Mucosa of stomach (tissue), 1 donor: ENCODE measurements around the gene JPT1.
"Not testable (repeated sequence)": the region's sequence is repeated elsewhere in the genome, so short reads cannot be mapped to it uniquely, and the experiment has no call there.

ENCODE experiments used
- H3K27me3 ChIP-seq: one replicate; pipeline ENCODE4 v1.7.0; 2013; ENCODE audit warnings: mild to moderate bottlenecking, low read length; ENCODE audit not compliant: control insufficient read depth, insufficient read depth
- H3K36me3 ChIP-seq: one replicate; pipeline ENCODE4 v1.7.0; 2013; ENCODE audit warnings: low read length; ENCODE audit not compliant: control insufficient read depth, insufficient read depth
- H3K4me1 ChIP-seq: one replicate; pipeline ENCODE4 v1.7.0; 2013; ENCODE audit warnings: mild to moderate bottlenecking, low read length; ENCODE audit not compliant: control insufficient read depth, insufficient read depth
- H3K4me3 ChIP-seq: one replicate; pipeline ENCODE4 v1.7.0; 2013; ENCODE audit warnings: low read length
- H3K9ac ChIP-seq: one replicate; pipeline ENCODE4 v1.7.0; 2013; ENCODE audit warnings: mild to moderate bottlenecking, low read length, moderate library complexity
- H3K9me3 ChIP-seq: one replicate; pipeline ENCODE4 v1.7.0; 2013; ENCODE audit warnings: mild to moderate bottlenecking, low read length, moderate library complexity; ENCODE audit not compliant: control insufficient read depth
- donor health status: Pancreatic carcinoma.

Gene JPT1

GRCh38 chr17:75152922-75153779, 1.2 kb downstream of the JPT1 start:
- H3K4me1 ChIP-seq: peaks cover 15% of the 10 kb centered on the region
- H3K4me3 ChIP-seq: peak overlapping the region; percentile 73
- H3K36me3 ChIP-seq: no peaks in the 10 kb centered on the region
- no peaks in the 10 kb centered on the region for H3K27me3 ChIP-seq
- H3K9me3 ChIP-seq: no peaks in the 10 kb centered on the region
- H3K9ac ChIP-seq: peak overlapping the region; percentile 64

GRCh38 chr17:75152523-75152921, 1.8 kb downstream of the JPT1 start:
- H3K4me1 ChIP-seq: peaks cover 21% of the 10 kb centered on the region
- H3K4me3 ChIP-seq: no peak overlapping the region
- H3K27me3 ChIP-seq: no peaks in the 10 kb centered on the region
- H3K36me3 ChIP-seq: peaks cover 1% of the 10 kb centered on the region
- no peaks in the 10 kb centered on the region for H3K9me3 ChIP-seq
- H3K9ac ChIP-seq: peak overlapping the region; percentile 64

- Histone ChIP-seq H3K9ac (no peak overlapping the region), H3K36me3 (peaks cover 4% of the 10 kb centered on the region), H3K4me3 (no peak overlapping the region), H3K4me1 (peaks cover 24% of the 10 kb centered on the region), H3K27me3 (no peaks in the 10 kb centered on the region), H3K9me3 (no peaks in the 10 kb centered on the region)
Observed at GRCh38 chr17:75151930-75152329, 2.4 kb downstream of the JPT1 start.

DNA sequence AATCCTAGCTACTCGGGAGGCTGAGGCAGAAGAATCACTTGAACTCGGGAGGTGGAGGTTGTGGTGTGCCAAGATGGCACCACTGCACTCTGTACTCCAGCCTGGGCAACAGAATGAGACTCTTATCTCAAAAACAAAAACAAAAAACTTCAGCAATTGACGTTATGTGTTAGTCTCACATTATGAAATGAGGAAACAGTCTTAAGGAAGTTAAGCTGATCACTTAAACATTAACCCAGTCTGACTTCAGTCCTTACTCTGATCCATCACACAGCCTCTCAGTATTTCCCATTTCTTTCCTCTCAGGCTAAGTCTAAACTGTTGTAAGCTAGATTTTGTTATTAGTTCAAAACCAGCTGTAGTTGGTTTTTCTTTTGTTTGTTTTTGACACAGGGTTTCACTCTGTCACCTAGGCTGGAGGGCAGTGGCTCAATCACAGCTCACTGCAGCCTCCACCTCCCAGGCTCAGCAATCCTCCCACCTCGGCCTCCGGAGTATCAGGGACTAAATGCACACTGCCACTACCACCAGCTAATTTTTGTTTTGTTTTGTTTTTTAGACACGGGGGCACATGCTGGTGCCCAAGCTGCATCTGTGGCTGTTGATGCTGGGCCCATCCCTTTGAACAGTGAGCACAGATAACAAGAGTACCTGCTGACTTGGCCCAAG, 6.3 kb downstream of the JPT1 start:
- Histone ChIP-seq H3K4me3 (no peak overlapping the region), H3K36me3 (peaks cover 10% of the 10 kb centered on the region), H3K4me1 (peaks cover 19% of the 10 kb centered on the region), H3K9ac (peak overlapping the region; percentile 9), H3K9me3 (no peaks in the 10 kb centered on the region), H3K27me3 (no peaks in the 10 kb centered on the region)

- Histone ChIP-seq H3K4me3 (no peak overlapping the region), H3K9ac (no peak overlapping the region), H3K36me3 (peaks cover 16% of the 10 kb centered on the region), H3K27me3 (no peaks in the 10 kb centered on the region), H3K9me3 (no peaks in the 10 kb centered on the region), H3K4me1 (peaks cover 19% of the 10 kb centered on the region)
Observed at GRCh38 chr17:75146592-75146991, 7.7 kb downstream of the JPT1 start.

- Histone ChIP-seq H3K36me3 (peaks cover 16% of the 10 kb centered on the region), H3K27me3 (no peaks in the 10 kb centered on the region), H3K9ac (no peak overlapping the region)
Observed at GRCh38 chr17:75144816-75145512, 9.3 kb downstream of the JPT1 start.

GRCh38 chr17:75142236-75142971, 11.9 kb downstream of the JPT1 start:
- H3K9me3 ChIP-seq: no peaks in the 10 kb centered on the region
- H3K4me3 ChIP-seq: no peak overlapping the region

More at GRCh38 chr17:75144816-75145512, 9.3 kb downstream of the JPT1 start:
- Histone ChIP-seq H3K4me3 (no peak overlapping the region), H3K4me1 (peaks cover 26% of the 10 kb centered on the region), H3K9me3 (no peaks in the 10 kb centered on the region)

GRCh38 chr17:75138519-75138918, 15.8 kb downstream of the JPT1 start:
- no peak overlapping the region for H3K9ac ChIP-seq
- no peak overlapping the region for H3K4me3 ChIP-seq
- peaks cover 9% of the 10 kb centered on the region for H3K36me3 ChIP-seq
- H3K4me1 ChIP-seq: peaks cover 27% of the 10 kb centered on the region
- no peaks in the 10 kb centered on the region for H3K9me3 ChIP-seq
- H3K27me3 ChIP-seq: no peaks in the 10 kb centered on the region

More at GRCh38 chr17:75142236-75142971, 11.9 kb downstream of the JPT1 start:
- Histone ChIP-seq H3K4me1 (peaks cover 29% of the 10 kb centered on the region), H3K27me3 (no peaks in the 10 kb centered on the region), H3K36me3 (peaks cover 14% of the 10 kb centered on the region), H3K9ac (no peak overlapping the region)

- H3K4me1 ChIP-seq: peaks cover 27% of the 10 kb centered on the region
- not testable (repeated sequence) for H3K4me3 ChIP-seq, H3K9me3 ChIP-seq, H3K36me3 ChIP-seq, H3K9ac ChIP-seq, H3K27me3 ChIP-seq
Observed at GRCh38 chr17:75137762-75138161, 16.6 kb downstream of the JPT1 start.

GRCh38 chr17:75135946-75136345, 18.4 kb downstream of the JPT1 start:
- peaks cover 35% of the 10 kb centered on the region for H3K4me1 ChIP-seq
- H3K9ac ChIP-seq: no peak overlapping the region
- no peaks in the 10 kb centered on the region for H3K9me3 ChIP-seq
- no peaks in the 10 kb centered on the region for H3K27me3 ChIP-seq
- H3K36me3 ChIP-seq: no peaks in the 10 kb centered on the region
- no peak overlapping the region for H3K4me3 ChIP-seq

GRCh38 chr17:75135452-75135851, 18.9 kb downstream of the JPT1 start:
- H3K27me3 ChIP-seq: no peaks in the 10 kb centered on the region
- H3K36me3 ChIP-seq: no peaks in the 10 kb centered on the region
- no peak overlapping the region for H3K9ac ChIP-seq
- H3K9me3 ChIP-seq: no peaks in the 10 kb centered on the region
- H3K4me1 ChIP-seq: peaks cover 35% of the 10 kb centered on the region
- no peak overlapping the region for H3K4me3 ChIP-seq
